H1 (cell line): ENCODE data around the gene APOA4.

Experiments
- CHD2 ChIP-seq: IDR thresholded peaks from 2 replicates; pipeline ENCODE4 v1.6.1; 2012; ENCODE audit warnings: low read length, improper control_type of control experiment
- NRF1 ChIP-seq: IDR thresholded peaks from 2 replicates; pipeline ENCODE4 v1.6.1; 2011; ENCODE audit warnings: mild to moderate bottlenecking, low read depth, low read length, improper control_type of control experiment

DNA sequence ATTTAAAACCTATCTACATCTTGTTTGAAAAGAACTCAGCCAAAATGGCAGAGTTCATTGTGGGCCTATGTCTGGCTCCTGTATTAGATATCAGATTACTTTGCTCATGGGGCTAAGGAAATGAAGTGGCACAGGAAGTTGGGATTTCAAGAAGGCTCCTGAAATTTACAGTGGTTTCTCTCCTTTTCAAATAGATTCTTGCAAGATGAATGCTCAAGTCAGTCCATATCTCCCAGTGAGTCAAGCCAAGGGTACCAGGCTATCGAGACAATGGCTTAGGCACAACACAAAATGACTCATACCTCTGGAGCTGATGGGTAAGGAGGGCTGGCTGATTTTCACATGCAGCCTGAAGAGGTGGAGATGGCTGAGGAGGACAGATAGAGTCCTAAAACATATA is 38.4 kb upstream of the APOA4 start:
- TF ChIP-seq CHD2, result no peak
- no peak for TF ChIP-seq NRF1
